HG02798 (cell line): ENCODE data around the gene RPL37.
A peak's percentile ranks its signal among the peaks of the same experiment; 100 is the strongest.
"Not testable (repeated sequence)": the region's sequence is repeated elsewhere in the genome, so short reads cannot be mapped to it uniquely, and the experiment has no call there.

ENCODE experiments used
- ATAC-seq: cut with Tn5 transposase; IDR thresholded peaks from one replicate; pipeline ENCODE4 v1.9.1; 2021; ENCODE audit warnings: mild to moderate bottlenecking; ENCODE audit not compliant: unreplicated experiment, poor library complexity

Gene RPL37

GRCh38 chr5:40838086-40838485 lies 3.1 kb upstream of the RPL37 start:
- ATAC-seq: no peak

DNA sequence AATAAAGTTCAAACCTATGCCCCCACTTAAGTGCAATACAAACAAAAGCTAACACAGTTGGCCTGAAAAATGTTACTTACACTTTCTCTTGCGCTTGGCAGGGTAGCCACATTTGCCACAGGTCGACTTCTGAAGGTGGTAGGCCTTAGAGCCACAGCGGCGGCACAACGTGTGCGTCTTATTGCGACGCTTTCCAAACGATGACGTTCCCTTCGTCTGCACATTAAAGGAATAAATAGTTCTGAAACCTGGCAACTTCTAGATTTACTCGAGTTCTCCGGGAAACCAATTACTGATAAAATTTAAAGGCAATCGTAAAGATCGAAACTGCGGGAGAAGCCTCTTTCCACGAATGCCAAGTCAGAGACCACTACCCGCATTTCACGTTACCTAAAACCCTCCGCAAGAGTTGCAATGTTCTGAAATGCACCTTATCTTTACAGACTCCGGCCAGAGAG lies 602 bp downstream of the RPL37 start:
- ATAC-seq: no peak

GRCh38 chr5:40833712-40834229 lies 1.3 kb downstream of the RPL37 start:
- ATAC-seq: no peak

GRCh38 chr5:40832345-40832744 lies 2.7 kb downstream of the RPL37 start:
- ATAC-seq: no peak

GRCh38 chr5:40831346-40832210 lies 3.4 kb downstream of the RPL37 start:
- peak; percentile 16 for ATAC-seq

DNA sequence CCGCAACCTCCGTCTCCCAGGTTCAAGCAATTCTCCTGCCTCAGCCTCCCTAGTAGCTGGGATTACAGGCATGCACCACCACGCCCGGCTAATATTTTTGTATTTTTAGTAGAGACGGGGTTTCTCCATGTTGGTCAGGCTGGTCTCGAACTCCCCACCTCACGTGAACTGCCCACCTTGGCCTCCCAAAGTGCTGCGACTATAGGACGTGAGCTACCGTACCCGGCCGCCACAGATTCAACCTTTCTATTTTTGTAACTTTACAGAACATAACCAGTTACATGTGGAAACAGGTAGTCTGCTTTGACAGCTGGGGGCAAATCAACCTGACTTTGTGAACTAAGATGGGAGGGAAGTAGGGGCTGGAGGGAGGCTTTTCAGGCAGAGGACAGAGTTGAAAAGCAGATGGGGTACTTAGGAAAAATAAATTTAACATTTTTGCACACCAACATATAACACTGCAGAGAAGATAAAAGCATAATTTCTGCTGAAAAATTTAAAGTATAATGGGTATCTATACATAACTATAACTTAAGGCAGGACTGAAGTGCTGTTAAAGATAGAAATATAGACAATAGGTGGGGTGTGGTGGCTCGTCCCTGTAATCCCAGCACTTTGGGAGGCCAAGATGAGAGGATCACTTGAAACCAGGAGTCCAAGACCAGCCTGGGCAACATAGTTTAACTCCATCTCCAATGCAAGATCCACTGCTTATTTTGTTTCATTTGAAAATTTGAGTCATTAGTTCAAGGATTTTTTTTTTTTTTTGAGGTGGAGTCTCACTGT lies 5.1 kb downstream of the RPL37 start:
- no peak for ATAC-seq

GRCh38 chr5:40828690-40829661 lies 6.0 kb downstream of the RPL37 start:
- no peak for ATAC-seq

DNA sequence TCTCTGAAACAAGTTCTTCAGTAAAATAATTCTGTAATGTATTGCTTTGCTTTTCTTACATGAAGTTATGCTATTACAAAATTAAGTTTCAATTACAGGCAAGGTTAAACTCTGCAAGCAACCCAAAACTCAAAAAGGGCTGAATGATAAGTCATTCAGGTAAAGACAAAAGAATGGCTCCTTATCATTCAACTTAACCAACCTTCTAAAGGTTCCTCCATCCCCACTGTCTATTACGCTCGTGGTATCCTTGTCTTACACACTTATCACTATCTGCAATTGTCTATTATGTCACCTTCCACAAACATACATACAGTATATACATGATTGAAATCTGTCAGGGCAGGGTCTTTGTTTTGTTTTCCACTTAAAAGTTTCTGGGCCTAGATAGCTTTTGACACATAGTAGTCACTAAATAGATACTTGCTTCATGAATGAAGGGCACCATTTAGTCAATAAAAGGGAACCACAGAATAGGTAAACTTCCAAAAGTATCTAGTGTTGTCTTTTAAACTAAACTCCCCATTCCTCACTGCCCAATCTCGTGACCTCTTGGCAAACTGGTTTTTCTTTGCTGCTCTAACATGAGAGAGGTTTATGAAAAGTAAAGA lies 6.9 kb downstream of the RPL37 start:
- no peak for ATAC-seq

DNA sequence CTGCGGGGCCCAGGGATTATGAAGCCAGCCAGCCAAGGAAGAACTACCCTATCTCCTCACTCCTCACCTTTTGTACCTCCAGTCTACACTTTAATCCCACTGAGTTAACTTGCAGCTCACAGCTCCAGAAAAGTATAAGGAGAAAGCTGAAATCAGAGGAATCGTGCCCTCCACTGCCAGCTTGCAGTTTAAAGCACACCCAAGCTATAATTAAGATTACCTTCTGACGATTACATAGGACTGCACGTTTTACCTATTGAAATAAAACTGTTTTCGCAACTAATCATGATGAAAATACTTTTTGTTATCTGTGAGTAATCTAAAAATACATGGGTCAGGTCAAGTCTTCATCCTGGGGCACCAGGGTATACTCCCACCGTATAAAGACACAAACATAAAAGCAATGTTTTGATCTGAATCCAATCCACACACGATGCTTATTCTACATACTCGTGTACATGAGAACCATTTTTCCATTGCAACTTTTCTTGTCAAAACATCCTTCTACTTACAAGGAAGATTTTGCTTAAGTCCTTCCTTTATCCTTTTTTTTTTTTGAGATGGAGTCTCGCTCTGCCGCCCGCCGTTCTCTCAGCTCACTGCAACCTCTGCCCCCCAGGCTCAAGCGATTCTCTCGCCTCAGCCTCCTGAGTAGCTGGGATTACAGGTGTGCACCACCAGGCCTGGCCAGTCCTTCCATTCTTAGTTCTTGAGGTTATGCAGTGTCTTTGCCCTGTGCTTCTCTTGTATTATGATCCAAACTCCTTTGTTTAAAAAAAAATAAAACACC lies 7.6 kb downstream of the RPL37 start:
- no peak for ATAC-seq

GRCh38 chr5:40826489-40827187 lies 8.4 kb downstream of the RPL37 start:
- no peak for ATAC-seq

DNA sequence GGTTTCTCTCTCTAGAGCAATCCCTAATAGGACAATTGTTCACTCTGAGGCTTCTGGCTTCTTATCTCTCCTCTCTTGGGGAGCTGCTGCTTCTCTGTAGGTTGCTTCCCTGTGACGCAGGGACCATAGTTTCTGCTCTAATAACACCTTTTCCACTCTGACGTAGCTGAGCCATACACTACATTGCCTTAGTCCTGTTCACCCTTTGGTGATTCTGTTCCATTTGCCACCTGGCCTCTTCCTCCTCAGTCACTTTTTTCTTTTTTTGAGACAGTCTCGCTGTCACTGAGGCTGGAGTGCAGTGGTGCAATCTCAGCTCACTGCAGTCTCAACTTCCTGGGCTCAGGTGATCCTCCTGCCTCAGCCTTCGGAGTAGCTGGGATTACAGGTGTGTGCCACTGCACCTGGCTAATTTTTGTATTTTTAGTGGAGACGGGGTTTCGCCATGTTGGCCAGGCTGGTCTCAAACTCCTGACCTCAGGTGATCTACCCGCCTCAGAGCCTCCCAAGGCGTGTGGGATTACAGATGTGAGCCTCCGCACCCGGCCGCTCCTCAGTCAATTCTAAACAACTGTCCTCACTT lies 9.5 kb downstream of the RPL37 start:
- ATAC-seq: not testable (repeated sequence)

DNA sequence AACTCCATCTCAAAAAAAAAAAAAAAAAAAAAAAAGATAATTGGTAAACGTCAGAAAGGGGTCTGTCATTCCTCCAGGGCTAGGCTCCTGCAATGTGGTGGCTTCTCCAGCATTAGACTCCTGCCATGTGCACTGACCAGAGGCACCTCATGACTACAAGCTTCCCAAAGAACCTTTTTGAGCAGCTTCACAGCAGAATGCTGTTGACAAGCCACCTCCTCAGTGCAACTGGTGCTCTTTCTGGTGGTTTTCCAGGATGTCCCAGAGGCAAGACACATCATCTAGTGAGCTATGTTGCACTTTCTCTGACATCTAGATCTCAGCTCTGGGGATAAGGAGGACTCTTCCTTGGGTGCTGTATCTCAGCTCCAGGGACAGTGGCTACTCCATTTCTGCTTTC lies 11.6 kb downstream of the RPL37 start:
- no peak for ATAC-seq

GRCh38 chr5:40813698-40814281 lies 21.2 kb downstream of the RPL37 start:
- no peak for ATAC-seq

GRCh38 chr5:40812125-40812524 lies 22.9 kb downstream of the RPL37 start:
- no peak for ATAC-seq

DNA sequence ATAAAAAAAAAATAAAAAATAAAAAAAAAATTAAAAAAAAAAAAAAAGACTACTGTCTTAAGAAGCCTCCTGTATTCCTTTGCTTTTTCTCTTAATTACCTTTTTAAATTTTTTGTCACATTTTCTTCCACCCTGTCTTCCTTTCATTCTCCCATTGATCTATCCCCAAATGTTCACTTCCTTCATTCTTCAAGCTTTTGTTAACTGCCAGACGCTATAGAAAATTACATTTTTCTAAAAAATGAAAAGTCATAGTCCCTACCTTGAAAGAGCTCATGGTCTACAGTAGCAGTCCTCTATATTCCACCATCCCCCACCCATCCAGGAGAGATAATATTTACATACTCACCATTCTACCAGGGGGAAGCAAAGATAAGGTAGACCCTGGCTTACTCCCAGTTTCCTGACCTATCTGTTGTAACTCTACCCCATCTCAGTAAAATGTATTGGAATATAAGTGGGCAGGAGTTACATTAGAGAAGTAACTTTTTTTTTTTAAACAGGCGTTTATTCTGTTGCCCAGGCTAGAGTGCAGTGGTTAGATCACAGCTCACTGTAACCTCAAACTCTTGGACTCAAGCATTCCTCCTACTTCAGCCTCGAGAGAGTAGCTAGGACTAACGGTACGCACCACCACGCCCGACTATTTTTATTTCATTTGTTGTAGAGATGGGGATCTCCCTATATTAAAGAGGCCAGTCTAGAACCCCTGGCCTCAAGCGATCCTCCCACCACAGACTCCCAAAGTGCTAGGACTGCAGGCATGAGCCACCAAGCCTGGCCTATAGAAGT lies 33.1 kb downstream of the RPL37 start:
- no peak for ATAC-seq

DNA sequence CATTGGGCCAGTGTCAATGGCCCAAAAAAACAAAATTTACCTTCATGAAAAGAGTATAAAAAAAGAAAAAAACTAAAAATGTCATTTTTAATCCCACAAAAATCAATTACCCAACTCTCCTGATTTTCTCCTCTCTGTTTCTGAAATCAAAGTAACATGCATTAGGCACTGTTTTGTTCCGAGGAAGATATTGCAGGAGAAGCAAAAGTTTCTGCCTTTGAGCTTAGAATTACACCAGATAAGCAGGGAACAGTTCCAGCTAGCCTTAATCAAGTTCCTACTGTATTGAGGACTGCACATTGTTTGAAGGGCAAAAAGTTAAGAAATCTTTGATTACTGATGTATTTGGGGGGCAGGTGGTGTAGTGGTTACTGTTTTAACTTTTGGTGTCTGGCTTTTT lies 35.8 kb downstream of the RPL37 start:
- ATAC-seq: no peak

- ATAC-seq: no peak
These were observed 36.2 kb downstream of the RPL37 start for GRCh38 chr5:40798801-40799210.
